ENCODE results near the gene MOB3A. TPM values are rescaled to one million over a fixed set of nuclear protein-coding genes. Genes with fewer than 3 reads are reported as not detected.
A peak's percentile ranks its signal among the peaks of the same experiment; 100 is the strongest.

Gene MOB3A
- total and polyA plus RNA-seq, 10 of the 15 experiments (the other 5 are each of a cell fraction or from before 2014, with no cell fraction given): 7.5 to 229 (median 79.4) TPM

DNA sequence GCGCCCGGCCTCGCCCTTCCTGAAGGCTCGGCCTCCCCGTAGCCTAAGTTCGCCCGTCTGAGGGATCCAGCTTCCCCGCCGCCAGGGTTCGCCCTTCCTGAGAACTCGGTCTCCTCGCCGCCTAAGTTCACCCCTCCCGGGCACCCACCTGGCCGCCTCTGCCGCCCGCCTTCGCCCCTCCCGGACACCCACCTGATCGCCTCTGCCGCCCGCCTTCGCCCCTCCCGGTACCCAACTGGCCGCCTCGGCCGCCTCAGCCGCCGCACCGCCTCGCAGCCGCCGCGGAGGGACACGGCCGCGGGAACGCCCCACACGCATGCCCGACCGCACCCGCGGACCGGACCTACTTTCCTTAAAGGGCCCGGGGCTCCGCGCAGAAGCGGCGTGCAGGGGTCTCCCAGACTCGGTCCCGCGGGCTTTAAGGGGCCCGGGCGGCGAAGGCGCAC is at the start of gene MOB3A (continued):
- peak; percentile 93 for TF ChIP-seq TAF1 (IDR thresholded peaks at IDR 0.05; ENCODE audit: borderline replicate concordance, low read depth, low read length)
- TF ChIP-seq NRF1 (conservative IDR thresholded peaks at IDR 0.05; ENCODE audit: low read depth, low read length): peak; percentile 48
- no peak for TF ChIP-seq ZNF384 (IDR thresholded peaks at IDR 0.05; ENCODE audit: borderline replicate concordance, low read depth, low read length)
- TF ChIP-seq PAX8 (IDR thresholded peaks at IDR 0.05): no peak
- TF ChIP-seq BRCA1 (IDR thresholded peaks at IDR 0.05; ENCODE audit: low read depth, low read length): 0 out of 2 replicates have a peak, but pooled peaks have one; percentile 42
- TF ChIP-seq ASH2L (IDR thresholded peaks at IDR 0.05; ENCODE audit: borderline replicate concordance, low read depth): no peak
- no peak for TF ChIP-seq PKNOX1 (IDR thresholded peaks at IDR 0.05)
- no peak for TF ChIP-seq IRF5 (IDR thresholded peaks at IDR 0.05; ENCODE audit: borderline replicate concordance)
- TF ChIP-seq MEF2A (IDR thresholded peaks at IDR 0.05; ENCODE audit: insufficient read depth, low read depth, low read length): 0 out of 2 replicates have a peak, but pooled peaks have one; percentile 62
- TF ChIP-seq ZBTB4 (CRISPR knock-in tag; IDR thresholded peaks at IDR 0.05): no peak
- TF ChIP-seq JUND (IDR thresholded peaks at IDR 0.05; ENCODE audit: low read depth, low read length): no peak
- peak; percentile 82; the same call in 1 of the 2 replicates for TF ChIP-seq BACH1 (IDR thresholded peaks at IDR 0.05; ENCODE audit: borderline replicate concordance)
- peak; percentile 98 for TF ChIP-seq CHD2 (IDR thresholded peaks at IDR 0.05; ENCODE audit: borderline replicate concordance, low read depth, low read length)
- TF ChIP-seq REST (IDR thresholded peaks at IDR 0.05; ENCODE audit: low read depth, low read length): no peak
- no peak for TF ChIP-seq CEBPB (IDR thresholded peaks at IDR 0.05; ENCODE audit: borderline replicate concordance in 1 of 2, low read depth in 2 of 2, low read length in 2 of 2)
- TF ChIP-seq IRF3 (IDR thresholded peaks at IDR 0.05): 0 out of 2 replicates have a peak, but pooled peaks have one; percentile 43
- TF ChIP-seq RELA (IDR thresholded peaks at IDR 0.05; ENCODE audit: borderline replicate concordance, partially characterized antibody): peak; percentile 88
- TF ChIP-seq HDGF (IDR thresholded peaks at IDR 0.05): no peak
- TF ChIP-seq EP300 (IDR thresholded peaks at IDR 0.05; ENCODE audit: borderline replicate concordance in 1 of 2, control insufficient read depth in 1 of 2, low read depth in 2 of 2, low read length in 2 of 2): peak in 1 of 2 experiments; percentile 69; a peak in 2 of 4 replicates
- TF ChIP-seq NR2F1 (conservative IDR thresholded peaks at IDR 0.05): peak; percentile 89

Measured in GM12878 (cell line).